Naive B cell (primary cell): Measurements from ENCODE around the gene CCDC27. TPM values are rescaled to one million over a fixed set of nuclear protein-coding genes. Genes with fewer than 3 reads are reported as not detected.
"Not testable (repeated sequence)": the region's sequence is repeated elsewhere in the genome, so short reads cannot be mapped to it uniquely, and the experiment has no call there.

Experiments used
- ATAC-seq, 2 donors: fragments of 150-1000 bp; cut with Tn5 transposase; 2 replicates each; pipeline ENCODE4 v1.10.0; 2021; ENCODE audit warnings: low read depth in 2 of 2, mild to moderate bottlenecking in 2 of 2, moderate library complexity in 2 of 2
- DNase-seq: peaks from one replicate; pipeline ENCODE4 v3.0.0; 2022
- H3K27ac Mint-ChIP-seq, 6 donors: one replicate each; pipeline ENCODE4 v1.8.0; 2020 to 2022; ENCODE audit warnings: mild to moderate bottlenecking in 6 of 6, mixed read lengths in 6 of 6, moderate library complexity in 5 of 6, inconsistent platforms in 2 of 6
- H3K27me3 Mint-ChIP-seq, 3 donors: one replicate each; pipeline ENCODE4 v1.8.0; 2021 to 2022; ENCODE audit warnings: mixed read lengths in 3 of 3, mild to moderate bottlenecking in 1 of 3
- H3K36me3 Mint-ChIP-seq, 2 donors: one replicate each; pipeline ENCODE4 v1.8.0; 2020 to 2022; ENCODE audit warnings: mixed read lengths in 2 of 2, inconsistent platforms in 1 of 2, mild to moderate bottlenecking in 1 of 2
- H3K4me1 Mint-ChIP-seq, 3 donors: one replicate each; pipeline ENCODE4 v1.8.0; 2020 to 2022; ENCODE audit warnings: mixed read lengths in 3 of 3, inconsistent platforms in 1 of 3, mild to moderate bottlenecking in 1 of 3, moderate library complexity in 1 of 3
- H3K4me3 Mint-ChIP-seq, 8 donors: one replicate each; pipeline ENCODE4 v1.8.0; 2020 to 2022; ENCODE audit warnings: mild to moderate bottlenecking in 8 of 8, mixed read lengths in 8 of 8, moderate library complexity in 8 of 8, inconsistent platforms in 2 of 8
- H3K9me3 Mint-ChIP-seq, 7 donors: one replicate each; pipeline ENCODE4 v1.8.0; 2020 to 2022; ENCODE audit warnings: mixed read lengths in 7 of 7, mild to moderate bottlenecking in 5 of 7, inconsistent platforms in 2 of 7, moderate library complexity in 1 of 7
- polyA plus RNA-seq, 6 donors: library from polyadenylated mRNA; unstranded; fragments of 300-500 nt; fragmentation: Illumina TruSeq; gene quantifications; one replicate each; pipeline ENCODE4 v1.2.3, GENCODE V29; 2021; ENCODE audit warnings: low read depth in 6 of 6

Gene CCDC27
- polyA plus RNA-seq, 6 donors from 2014 or later: not detected

DNA sequence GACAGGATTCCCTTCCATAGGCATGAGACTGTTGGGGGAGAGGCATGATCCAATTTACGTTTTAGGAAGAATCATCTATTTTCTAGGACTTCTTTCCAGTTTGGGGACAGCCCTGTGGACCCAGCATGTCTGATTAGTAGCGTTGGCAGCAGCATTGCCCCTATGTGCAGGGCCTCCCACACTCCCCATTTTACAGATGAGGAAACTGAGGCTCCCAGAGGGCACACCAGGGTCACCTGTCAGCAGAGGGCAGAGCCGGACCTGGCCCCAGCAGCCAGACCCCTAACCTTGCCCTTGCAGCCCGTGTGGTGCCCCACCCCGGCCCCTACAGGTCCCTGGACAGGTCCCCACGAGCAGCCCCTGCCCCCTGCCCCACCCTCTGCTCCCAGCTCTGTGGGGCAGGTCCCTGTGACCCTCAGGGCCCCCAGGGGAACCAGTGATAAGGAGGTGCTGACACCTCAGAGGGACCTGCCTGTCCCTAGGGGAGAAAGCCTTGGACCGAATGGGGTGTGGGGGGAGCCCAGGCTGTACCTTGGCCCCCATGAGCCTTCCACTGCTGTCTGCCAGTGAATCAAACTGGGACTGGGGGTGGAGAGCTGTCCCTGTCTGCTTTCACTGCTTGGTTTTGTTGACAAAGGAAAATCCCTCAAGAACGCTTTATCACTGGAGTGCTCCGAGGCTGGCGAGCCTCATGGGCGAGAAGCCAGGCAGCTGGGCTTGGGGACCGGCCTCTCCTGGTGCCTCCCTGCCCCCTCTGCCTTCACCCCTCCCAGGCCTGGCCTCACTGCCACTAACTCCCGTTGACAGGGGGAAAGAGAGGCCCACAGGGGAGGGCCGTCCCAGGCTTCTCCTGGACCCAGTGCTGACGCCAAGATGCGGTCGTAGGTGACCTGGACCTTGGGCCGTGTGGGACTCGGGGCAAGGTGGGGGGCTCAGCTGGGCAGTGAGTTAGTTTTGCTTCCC lies 39.4 kb upstream of the CCDC27 start:
- peaks cover 12 to 39% (median 31%) of the 10 kb centered on the region in 3 donors for H3K27me3 Mint-ChIP-seq
- DNase-seq (no peak), ATAC-seq (no peak)
- H3K9me3 Mint-ChIP-seq: no peaks in the 10 kb centered on the region
- no peak overlapping the region for H3K4me3 Mint-ChIP-seq
- H3K27ac Mint-ChIP-seq: no peak overlapping the region
- H3K36me3 Mint-ChIP-seq: no peaks in the 10 kb centered on the region
- H3K4me1 Mint-ChIP-seq: no peaks in the 10 kb centered on the region

DNA sequence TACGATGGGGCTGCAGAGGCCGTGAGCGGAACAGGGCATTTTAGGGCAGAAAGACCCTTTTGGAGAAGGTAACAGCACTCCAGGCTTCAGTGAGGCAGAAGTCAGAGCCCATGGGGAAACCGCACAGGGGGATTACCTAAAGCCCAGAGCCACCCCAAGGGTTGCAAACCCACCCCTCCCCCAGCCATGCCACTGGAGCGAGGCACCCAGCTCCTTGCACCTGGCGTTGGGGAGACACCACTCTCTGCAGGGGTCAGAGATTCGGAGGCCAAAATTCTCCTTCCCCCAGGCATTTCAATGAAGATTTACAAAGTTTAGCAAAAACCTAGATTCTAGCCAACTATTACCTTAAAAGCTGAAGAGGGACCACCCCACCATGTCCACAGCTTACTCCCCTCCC lies 38.4 kb upstream of the CCDC27 start:
- ATAC-seq: no peak
- Mint-ChIP-seq H3K4me3 (no peak overlapping the region), H3K27ac (peak overlapping the region in 1 of 6 donors; percentile 44), H3K9me3 (no peaks in the 10 kb centered on the region), H3K27me3 (peaks cover 12 to 39% (median 25%) of the 10 kb centered on the region in 3 donors), H3K36me3 (no peaks in the 10 kb centered on the region), H3K4me1 (no peaks in the 10 kb centered on the region)
- DNase-seq: no peak

DNA sequence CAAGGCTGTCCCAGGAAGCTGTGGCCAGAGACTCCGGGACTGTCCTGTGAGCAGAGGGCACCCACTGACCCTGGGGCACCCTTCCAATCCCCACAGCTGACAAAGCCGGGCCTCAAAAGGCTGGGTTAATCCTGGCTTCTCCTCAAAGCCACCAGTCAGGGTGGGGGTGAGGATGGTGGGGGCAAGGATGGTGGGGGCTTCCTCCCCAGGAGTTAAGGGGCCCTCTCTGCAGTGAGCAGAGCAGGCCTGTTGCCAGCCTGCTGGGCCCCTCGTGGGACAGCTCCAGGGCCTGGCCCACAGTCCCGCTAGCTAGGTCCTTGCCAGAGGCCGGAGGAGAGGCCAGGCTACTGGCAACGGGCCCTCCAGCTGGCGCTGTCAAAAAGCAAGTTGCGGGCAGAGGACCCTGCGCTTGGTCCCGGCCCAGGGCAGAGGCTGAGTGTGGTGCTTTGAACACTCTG lies 37.9 kb upstream of the CCDC27 start:
- Mint-ChIP-seq H3K4me1 (no peaks in the 10 kb centered on the region), H3K27ac (no peak overlapping the region), H3K4me3 (no peak overlapping the region), H3K27me3 (peaks cover 12 to 39% (median 27%) of the 10 kb centered on the region in 3 donors), H3K9me3 (no peaks in the 10 kb centered on the region), H3K36me3 (no peaks in the 10 kb centered on the region)
- no peak for ATAC-seq
- no peak for DNase-seq

GRCh38 chr1:3714814-3715213 lies 37.4 kb upstream of the CCDC27 start:
- Mint-ChIP-seq H3K36me3 (no peaks in the 10 kb centered on the region), H3K27ac (no peak overlapping the region), H3K27me3 (peaks cover 12 to 39% (median 32%) of the 10 kb centered on the region in 3 donors), H3K4me1 (no peaks in the 10 kb centered on the region), H3K9me3 (no peaks in the 10 kb centered on the region), H3K4me3 (no peak overlapping the region)
- no peak for DNase-seq
- no peak for ATAC-seq

DNA sequence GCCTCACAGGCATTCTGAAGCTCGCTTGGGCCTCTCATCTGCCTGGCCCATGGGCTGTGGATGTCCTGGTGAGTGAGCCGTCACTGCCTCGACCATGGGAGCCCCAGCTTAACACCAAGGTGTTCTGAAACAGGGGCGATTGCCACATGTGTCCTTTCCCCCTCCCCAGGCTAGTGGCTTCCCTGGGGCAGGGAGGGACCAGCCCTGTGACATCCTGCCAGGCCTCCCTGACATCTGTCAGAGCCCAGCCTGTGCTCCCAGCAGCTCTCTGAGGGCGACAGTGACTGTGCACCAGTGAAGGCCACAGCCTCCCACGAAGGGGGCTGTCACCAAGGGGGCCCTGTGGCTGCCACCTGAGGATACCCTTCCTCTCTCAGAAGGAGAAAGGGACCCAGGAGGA lies 35.9 kb upstream of the CCDC27 start:
- Mint-ChIP-seq H3K4me1 (no peaks in the 10 kb centered on the region), H3K4me3 (peak overlapping the region in 1 of 8 donors; percentile 20), H3K9me3 (no peaks in the 10 kb centered on the region), H3K27ac (no peak overlapping the region), H3K27me3 (peaks cover 7 to 33% (median 28%) of the 10 kb centered on the region in 3 donors), H3K36me3 (no peaks in the 10 kb centered on the region)
- DNase-seq (no peak), ATAC-seq (no peak)

GRCh38 chr1:3717041-3717714 lies 35.1 kb upstream of the CCDC27 start:
- Mint-ChIP-seq H3K4me1 (no peaks in the 10 kb centered on the region), H3K27me3 (peaks cover 1 to 28% (median 20%) of the 10 kb centered on the region in 3 donors), H3K9me3 (no peaks in the 10 kb centered on the region), H3K27ac (no peak overlapping the region), H3K4me3 (no peak overlapping the region), H3K36me3 (no peaks in the 10 kb centered on the region)
- no peak for ATAC-seq
- DNase-seq: no peak

DNA sequence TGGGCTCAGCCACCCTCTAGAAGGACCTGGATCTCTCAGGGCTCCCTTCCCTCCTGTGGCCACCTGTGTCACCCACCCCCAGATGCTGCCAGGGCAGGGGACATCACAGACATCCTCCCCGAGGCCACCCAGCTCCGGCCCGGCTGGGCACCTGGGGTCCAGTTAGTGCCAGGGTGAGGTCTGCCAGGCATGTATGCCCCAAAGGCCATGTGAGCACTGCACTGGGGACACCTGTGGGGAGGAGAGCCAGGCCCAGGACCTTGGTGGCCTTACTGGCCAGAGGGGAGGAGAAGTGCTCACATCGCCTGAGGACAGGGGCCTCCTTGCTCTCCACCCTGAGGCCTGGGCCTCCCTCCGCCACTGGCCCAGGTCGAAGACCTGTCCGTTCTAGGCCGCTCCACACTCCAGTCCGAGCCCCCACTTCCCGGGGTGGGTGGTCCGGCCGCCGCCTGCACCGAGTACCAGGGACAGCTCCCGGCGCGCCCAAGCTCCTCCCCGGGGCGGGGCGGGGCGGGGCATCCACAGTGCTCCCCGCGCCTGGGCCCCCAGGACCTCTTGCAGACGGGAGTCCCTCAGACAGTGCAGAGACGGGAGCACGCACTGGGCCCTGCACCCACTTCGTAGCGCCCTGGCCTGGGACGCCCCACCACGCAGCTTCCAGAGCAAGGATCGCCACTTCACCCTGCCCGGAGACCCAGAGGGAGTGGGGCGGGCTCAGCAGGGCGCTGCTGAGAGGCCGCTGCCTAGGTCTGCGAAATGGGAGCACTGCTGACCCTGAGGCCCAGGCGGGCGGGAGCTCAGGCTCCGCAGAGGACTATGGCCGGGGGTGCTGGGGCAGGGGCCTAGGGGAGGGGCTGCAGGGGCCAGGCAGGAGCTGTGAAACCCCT lies 34.3 kb upstream of the CCDC27 start:
- Mint-ChIP-seq H3K4me3 (no peak overlapping the region), H3K27me3 (peaks cover 0 to 25% (median 17%) of the 10 kb centered on the region in 3 donors), H3K9me3 (no peaks in the 10 kb centered on the region), H3K27ac (no peak overlapping the region), H3K4me1 (no peaks in the 10 kb centered on the region), H3K36me3 (no peaks in the 10 kb centered on the region)
- DNase-seq: no peak
- ATAC-seq: peak in 1 of 2 donors; percentile 38

- no peak for DNase-seq
- Mint-ChIP-seq H3K27ac (no peak overlapping the region), H3K4me1 (no peaks in the 10 kb centered on the region), H3K4me3 (no peak overlapping the region), H3K27me3 (peaks cover 0 to 25% (median 17%) of the 10 kb centered on the region in 3 donors), H3K36me3 (no peaks in the 10 kb centered on the region), H3K9me3 (no peaks in the 10 kb centered on the region)
- ATAC-seq: no peak
Observed at GRCh38 chr1:3718764-3719163, 33.5 kb upstream of the CCDC27 start.

GRCh38 chr1:3721955-3722465 lies 30.2 kb upstream of the CCDC27 start:
- H3K9me3 Mint-ChIP-seq: no peaks in the 10 kb centered on the region
- no peak for ATAC-seq
- H3K27me3 Mint-ChIP-seq: peaks cover 5 to 28% (median 19%) of the 10 kb centered on the region in 3 donors
- no peaks in the 10 kb centered on the region for H3K36me3 Mint-ChIP-seq
- H3K27ac Mint-ChIP-seq: no peak overlapping the region
- peaks cover 0 to 4% (median 0%) of the 10 kb centered on the region in 3 donors for H3K4me1 Mint-ChIP-seq
- no peak overlapping the region for H3K4me3 Mint-ChIP-seq
- no peak for DNase-seq

GRCh38 chr1:3722846-3723245 lies 29.4 kb upstream of the CCDC27 start:
- Mint-ChIP-seq H3K27ac (no peak overlapping the region), H3K4me1 (peaks cover 0 to 4% (median 0%) of the 10 kb centered on the region in 3 donors), H3K9me3 (no peaks in the 10 kb centered on the region), H3K27me3 (peaks cover 5 to 23% (median 19%) of the 10 kb centered on the region in 3 donors), H3K4me3 (no peak overlapping the region), H3K36me3 (no peaks in the 10 kb centered on the region)
- no peak for ATAC-seq
- DNase-seq: no peak

DNA sequence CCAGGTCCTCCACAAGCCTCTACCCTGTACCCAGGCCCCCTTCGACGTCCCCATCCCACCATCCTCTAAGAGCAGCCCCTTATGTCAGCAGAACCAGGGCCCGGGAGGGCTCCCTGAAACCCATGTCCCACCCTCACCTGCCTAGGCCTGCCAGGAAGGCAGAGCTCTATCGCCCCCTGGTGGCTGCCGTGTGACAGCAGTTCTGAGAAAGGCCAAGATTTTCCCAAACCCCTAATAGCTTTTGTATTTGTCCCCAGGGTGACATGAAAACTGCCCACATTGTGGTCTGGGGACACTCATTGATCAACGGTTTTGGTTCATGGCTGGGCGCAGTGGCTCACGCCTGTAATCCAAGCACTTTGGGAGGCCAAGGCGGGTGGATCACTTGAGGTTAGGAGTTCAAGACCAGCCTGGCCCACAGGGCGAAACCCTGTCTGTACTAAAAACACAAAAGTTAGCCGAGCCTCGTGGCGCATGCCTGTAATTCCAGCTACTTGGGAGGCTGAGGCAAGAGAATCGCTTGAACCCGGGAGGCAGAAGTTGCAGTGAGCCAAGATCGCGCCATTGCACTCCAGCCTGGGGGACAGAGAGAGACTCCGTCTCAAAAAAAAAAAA lies 27.7 kb upstream of the CCDC27 start:
- not testable (repeated sequence) for H3K9me3 Mint-ChIP-seq, H3K4me3 Mint-ChIP-seq, H3K36me3 Mint-ChIP-seq, H3K4me1 Mint-ChIP-seq
- peaks cover 7 to 27% (median 26%) of the 10 kb centered on the region in 3 donors for H3K27me3 Mint-ChIP-seq
- peak; percentile 68 for DNase-seq
- ATAC-seq: peak; percentile 71 to 78
- peak overlapping the region in 1 of 6 donors; percentile 61 for H3K27ac Mint-ChIP-seq

GRCh38 chr1:3725366-3725765 lies 26.9 kb upstream of the CCDC27 start:
- Mint-ChIP-seq H3K36me3 (no peaks in the 10 kb centered on the region), H3K27me3 (peaks cover 7 to 27% (median 20%) of the 10 kb centered on the region in 3 donors), H3K9me3 (no peaks in the 10 kb centered on the region), H3K4me1 (peaks cover 0 to 4% (median 0%) of the 10 kb centered on the region in 3 donors), H3K4me3 (no peak overlapping the region), H3K27ac (no peak overlapping the region)
- ATAC-seq: no peak
- no peak for DNase-seq
